GM19043 (cell line): ENCODE results near the gene LCA5L.
"Not testable (repeated sequence)": the region's sequence is repeated elsewhere in the genome, so short reads cannot be mapped to it uniquely, and the experiment has no call there.

Experiments used
- ATAC-seq: cut with Tn5 transposase; IDR thresholded peaks from one replicate; pipeline ENCODE4 v1.9.1; 2021; ENCODE audit warnings: low read depth; ENCODE audit not compliant: unreplicated experiment

The LCA5L gene

GRCh38 chr21:39388811-39389155, 56.8 kb downstream of the LCA5L start:
- ATAC-seq, result no peak

- peak; percentile 72 for ATAC-seq
Observed at GRCh38 chr21:39388038-39388810, 57.4 kb downstream of the LCA5L start.

- ATAC-seq, result no peak
Observed at GRCh38 chr21:39387461-39388037, 58.0 kb downstream of the LCA5L start.

- no peak for ATAC-seq
Observed at GRCh38 chr21:39386899-39387298, 58.7 kb downstream of the LCA5L start.

GRCh38 chr21:39386194-39386593, 59.4 kb downstream of the LCA5L start:
- ATAC-seq, result no peak

GRCh38 chr21:39385299-39386145, 60.1 kb downstream of the LCA5L start:
- peak; percentile 38 for ATAC-seq

- no peak for ATAC-seq
Observed at GRCh38 chr21:39384674-39385298, 60.8 kb downstream of the LCA5L start.

GRCh38 chr21:39382096-39382495, 63.5 kb downstream of the LCA5L start:
- ATAC-seq, result not testable (repeated sequence)

GRCh38 chr21:39381009-39381408, 64.6 kb downstream of the LCA5L start:
- ATAC-seq, result no peak

- peak; percentile 97 for ATAC-seq
Observed at GRCh38 chr21:39379986-39380891, 65.3 kb downstream of the LCA5L start.

- no peak for ATAC-seq
Observed at GRCh38 chr21:39377444-39378050, 68.0 kb downstream of the LCA5L start.

- ATAC-seq, result no peak
Observed at GRCh38 chr21:39375446-39375845, 70.1 kb downstream of the LCA5L start.

GRCh38 chr21:39374046-39374445, 71.5 kb downstream of the LCA5L start:
- no peak for ATAC-seq

- no peak for ATAC-seq
Observed at GRCh38 chr21:39373634-39374033, 71.9 kb downstream of the LCA5L start.

- not testable (repeated sequence) for ATAC-seq
Observed at GRCh38 chr21:39369896-39370288, 75.7 kb downstream of the LCA5L start.

GRCh38 chr21:39367783-39368182, 77.8 kb downstream of the LCA5L start:
- ATAC-seq, result no peak

GRCh38 chr21:39366563-39366962, 79.0 kb downstream of the LCA5L start:
- no peak for ATAC-seq

GRCh38 chr21:39364949-39365348, 80.6 kb downstream of the LCA5L start:
- no peak for ATAC-seq
